HG03354 (cell line): ENCODE data around the gene BID.
A peak's percentile ranks its signal among the peaks of the same experiment; 100 is the strongest.

ENCODE experiments used
- ATAC-seq: cut with Tn5 transposase; IDR thresholded peaks from one replicate; pipeline ENCODE4 v1.9.1; 2021; ENCODE audit warnings: mild to moderate bottlenecking; ENCODE audit not compliant: unreplicated experiment, poor library complexity, severe bottlenecking

Gene BID

GRCh38 chr22:17774206-17774925, at the start of gene BID:
Gene BID (minus strand): TSS chr22:17774469. CDS start chr22:17750116, 24,353 bp downstream.
- ATAC-seq, result peak; percentile 35

GRCh38 chr22:17823964-17824363, 49.7 kb upstream of the BID start:
- ATAC-seq, result no peak

- no peak for ATAC-seq
These were observed 49.0 kb upstream of the BID start for GRCh38 chr22:17823226-17823625.

GRCh38 chr22:17822087-17822486, 47.8 kb upstream of the BID start:
- no peak for ATAC-seq

GRCh38 chr22:17820879-17821439, 46.7 kb upstream of the BID start:
- no peak for ATAC-seq

GRCh38 chr22:17818649-17819048, 44.4 kb upstream of the BID start:
- no peak for ATAC-seq

GRCh38 chr22:17818180-17818579, 43.9 kb upstream of the BID start:
- no peak for ATAC-seq

- no peak for ATAC-seq
These were observed 43.3 kb upstream of the BID start for GRCh38 chr22:17817511-17818065.

GRCh38 chr22:17817079-17817478, 42.8 kb upstream of the BID start:
- ATAC-seq, result no peak

GRCh38 chr22:17816649-17817048, 42.4 kb upstream of the BID start:
- ATAC-seq, result no peak

GRCh38 chr22:17815703-17816254, 41.5 kb upstream of the BID start:
- ATAC-seq, result no peak

GRCh38 chr22:17814830-17815229, 40.6 kb upstream of the BID start:
- no peak for ATAC-seq

GRCh38 chr22:17814084-17814483, 39.8 kb upstream of the BID start:
- no peak for ATAC-seq

GRCh38 chr22:17811119-17811518, 36.9 kb upstream of the BID start:
- ATAC-seq, result no peak

- ATAC-seq, result no peak
These were observed 36.4 kb upstream of the BID start for GRCh38 chr22:17810570-17811116.

- ATAC-seq, result no peak
These were observed 34.6 kb upstream of the BID start for GRCh38 chr22:17808693-17809403.

GRCh38 chr22:17807578-17808410, 33.5 kb upstream of the BID start:
- ATAC-seq, result no peak

GRCh38 chr22:17807086-17807485, 32.8 kb upstream of the BID start:
- ATAC-seq, result no peak

GRCh38 chr22:17806437-17806836, 32.2 kb upstream of the BID start:
- ATAC-seq, result no peak
